HEK293 (cell line): ENCODE data around the gene CENPX.

Experiments
- CTCF ChIA-PET: fragments of 350-600 bp; formaldehyde crosslinking; extraction: SDS; loops from one replicate; lab custom pipeline; 2021; ENCODE audit warnings: antibody characterized with exemption; lab: Yijun Ruan, JAX
- POLR2A ChIA-PET: fragments of 300-600 bp; formaldehyde crosslinking; extraction: SDS; loops from one replicate; lab custom pipeline; 2020; ENCODE audit warnings: antibody characterized with exemption, inconsistent platforms; lab: Yijun Ruan, JAX
- H3K27ac ChIP-seq: fragments of 200-500 bp; sonication (Bioruptor generic); 2 replicates; pipeline ENCODE4 v1.5.1; 2014; ENCODE audit warnings: low read depth, low read length, control low read depth, inconsistent platforms; ENCODE audit errors: extremely low read depth
- H3K36me3 ChIP-seq, 2 experiments: fragments of 200-500 bp in 1 of 2; sonication (Bioruptor generic) in 1 of 2; 1 replicate in 1 of 2; 2 replicates in 1 of 2; pipeline ENCODE4 v1.5.1; 2014 to 2017; ENCODE audit warnings: inconsistent platforms in 2 of 2, low read length in 2 of 2; ENCODE audit not compliant: control insufficient read depth in 2 of 2, insufficient read depth in 1 of 2
- H3K4me1 ChIP-seq: fragments of 200-500 bp; sonication (Bioruptor generic); 2 replicates; pipeline ENCODE4 v1.5.1; 2014; ENCODE audit warnings: mild to moderate bottlenecking, low read length, inconsistent platforms; ENCODE audit not compliant: control insufficient read depth, insufficient read depth
- H3K4me3 ChIP-seq: 2 replicates; pipeline ENCODE4 v1.5.1; 2011; ENCODE audit warnings: low read depth, mild to moderate bottlenecking, control low read depth, low read length, moderate library complexity
- H3K9me3 ChIP-seq: fragments of 200-500 bp; sonication (Bioruptor generic); 2 replicates; pipeline ENCODE4 v1.5.1; 2014; ENCODE audit warnings: low read depth, low read length, inconsistent platforms; ENCODE audit not compliant: control insufficient read depth, insufficient read depth
- BCL6B ChIP-seq: fragments of 450-650 bp; formaldehyde crosslinking; IDR thresholded peaks from 2 replicates; pipeline ENCODE4 v1.5.1; 2017; ENCODE audit warnings: missing biosample characterization, missing genetic modification characterization
- FEZF1 ChIP-seq: fragments of 450-650 bp; formaldehyde crosslinking; IDR thresholded peaks from 2 replicates; pipeline ENCODE4 v1.5.1; 2016; ENCODE audit warnings: missing biosample characterization, missing genetic modification characterization
- KLF16 ChIP-seq: fragments of 450-650 bp; formaldehyde crosslinking; IDR thresholded peaks from 2 replicates; pipeline ENCODE4 v1.5.1; 2017; ENCODE audit warnings: missing biosample characterization, missing genetic modification characterization
- PRDM2 ChIP-seq: fragments of 450-650 bp; formaldehyde crosslinking; IDR thresholded peaks from 2 replicates; pipeline ENCODE4 v1.5.1; 2016; ENCODE audit warnings: missing biosample characterization, missing genetic modification characterization, borderline replicate concordance
- RBAK ChIP-seq: fragments of 450-650 bp; formaldehyde crosslinking; IDR thresholded peaks from 2 replicates; pipeline ENCODE4 v1.5.1; 2016; ENCODE audit warnings: missing biosample characterization, missing genetic modification characterization
- REPIN1 ChIP-seq: fragments of 450-650 bp; formaldehyde crosslinking; IDR thresholded peaks from 2 replicates; pipeline ENCODE4 v1.5.1; 2017; ENCODE audit warnings: missing biosample characterization, missing genetic modification characterization, low read depth
- SP2 ChIP-seq: fragments of 450-650 bp; formaldehyde crosslinking; IDR thresholded peaks from 2 replicates; pipeline ENCODE4 v1.5.1; 2016; ENCODE audit warnings: missing biosample characterization, missing genetic modification characterization
- ZFHX2 ChIP-seq: fragments of 450-650 bp; formaldehyde crosslinking; conservative IDR thresholded peaks from 2 replicates; pipeline ENCODE4 v1.5.1; 2016; ENCODE audit warnings: missing biosample characterization, missing genetic modification characterization
- ZFP69B ChIP-seq: fragments of 450-650 bp; formaldehyde crosslinking; IDR thresholded peaks from 2 replicates; pipeline ENCODE4 v1.5.1; 2016; ENCODE audit warnings: missing biosample characterization, missing genetic modification characterization
- ZNF121 ChIP-seq: fragments of 450-650 bp; formaldehyde crosslinking; IDR thresholded peaks from 2 replicates; pipeline ENCODE4 v1.5.1; 2016; ENCODE audit warnings: missing biosample characterization, missing genetic modification characterization
- ZNF132 ChIP-seq: fragments of 450-650 bp; formaldehyde crosslinking; IDR thresholded peaks from 2 replicates; pipeline ENCODE4 v1.5.1; 2017; ENCODE audit warnings: missing biosample characterization, missing genetic modification characterization, borderline replicate concordance
- ZNF645 ChIP-seq: fragments of 450-650 bp; formaldehyde crosslinking; IDR thresholded peaks from 2 replicates; pipeline ENCODE4; 2016; ENCODE audit warnings: missing biosample characterization, missing genetic modification characterization
- ZNF664 ChIP-seq: fragments of 450-650 bp; formaldehyde crosslinking; IDR thresholded peaks from 2 replicates; pipeline ENCODE4 v1.5.1; 2016; ENCODE audit warnings: missing biosample characterization, missing genetic modification characterization
- ZNF707 ChIP-seq: fragments of 450-650 bp; formaldehyde crosslinking; IDR thresholded peaks from 2 replicates; pipeline ENCODE4 v1.5.1; 2016; ENCODE audit warnings: missing biosample characterization, missing genetic modification characterization
- ZNF747 ChIP-seq: fragments of 450-650 bp; formaldehyde crosslinking; IDR thresholded peaks from 2 replicates; pipeline ENCODE4 v1.5.1; 2016; ENCODE audit warnings: missing biosample characterization, missing genetic modification characterization
- ZSCAN23 ChIP-seq: fragments of 450-650 bp; formaldehyde crosslinking; IDR thresholded peaks from 2 replicates; pipeline ENCODE4 v1.5.1; 2016; ENCODE audit warnings: missing biosample characterization, missing genetic modification characterization
- TF ChIP-seq, protein P1 (sequence below): fragments of 450-650 bp; formaldehyde crosslinking; IDR thresholded peaks from 2 replicates; pipeline ENCODE4 v1.5.1; 2016; ENCODE audit warnings: missing biosample characterization, missing genetic modification characterization
- TF ChIP-seq, protein P2 (sequence below): fragments of 450-650 bp; formaldehyde crosslinking; IDR thresholded peaks from 2 replicates; pipeline ENCODE4 v1.5.1; 2016; ENCODE audit warnings: missing biosample characterization, missing genetic modification characterization
- TF ChIP-seq, protein P3 (sequence below): IDR thresholded peaks from 2 replicates; pipeline ENCODE4 v1.6.1; 2011; ENCODE audit warnings: mild to moderate bottlenecking, low read depth, low read length, borderline replicate concordance

CENPX gene

DNA sequence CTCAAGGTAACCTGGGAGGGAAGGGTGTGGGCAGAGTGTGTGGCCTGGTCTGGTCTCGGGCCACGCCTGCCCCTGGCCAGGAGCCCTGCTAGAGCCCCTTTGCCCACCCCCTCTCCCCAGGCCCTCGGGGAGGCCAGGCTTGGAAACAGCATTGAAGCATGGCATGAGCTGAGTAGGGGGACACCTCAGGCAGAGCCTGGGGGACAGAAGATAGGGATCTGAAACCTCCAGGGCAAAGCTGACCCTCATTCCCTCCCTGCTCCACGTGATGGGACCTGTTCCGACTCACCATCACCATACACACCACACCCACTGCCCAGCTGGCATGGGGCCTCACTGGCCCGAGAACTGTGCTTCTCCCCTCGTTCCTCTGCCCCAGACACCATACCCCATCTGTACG lies 26.4 kb upstream of the CENPX start:
- no peak overlapping the region for H3K27ac ChIP-seq
- CTCF ChIA-PET = interaction anchor here (1.0 to 1.1 kb wide), 3 partner anchors 11 to 19 kb away, joined by 3 to 4 read pairs (median 3); partner anchors contain the start of gene DCXR
- no peak overlapping the region for H3K4me3 ChIP-seq
- POLR2A ChIA-PET = interaction anchor here (14.2 kb wide), 1 partner anchor 11 kb away, joined by 96 read pairs; the partner anchor contains the start of gene DCXR
- H3K4me1 ChIP-seq = peaks cover 7% of the 10 kb centered on the region
- H3K36me3 ChIP-seq = peaks cover 0 to 60% of the 10 kb centered on the region in 2 experiments; a peak in 1 of 3 replicates
- H3K9me3 ChIP-seq = no peaks in the 10 kb centered on the region
- no peak; the same call in 1 of the 2 replicates for TF ChIP-seq ZFHX2
- no peak for TF ChIP-seq ZNF645 (tag by site-specific recombination)
- TF ChIP-seq ZNF664 (tag by site-specific recombination) = no peak
- TF ChIP-seq BCL6B (tag by site-specific recombination) = no peak
- no peak for TF ChIP-seq RBAK (tag by site-specific recombination)
- no peak for TF ChIP-seq SP2 (tag by site-specific recombination)
- no peak for TF ChIP-seq FEZF1
- TF ChIP-seq ZNF747 (tag by site-specific recombination) = no peak
- TF ChIP-seq ZNF121 = no peak
- TF ChIP-seq, protein P1, sequence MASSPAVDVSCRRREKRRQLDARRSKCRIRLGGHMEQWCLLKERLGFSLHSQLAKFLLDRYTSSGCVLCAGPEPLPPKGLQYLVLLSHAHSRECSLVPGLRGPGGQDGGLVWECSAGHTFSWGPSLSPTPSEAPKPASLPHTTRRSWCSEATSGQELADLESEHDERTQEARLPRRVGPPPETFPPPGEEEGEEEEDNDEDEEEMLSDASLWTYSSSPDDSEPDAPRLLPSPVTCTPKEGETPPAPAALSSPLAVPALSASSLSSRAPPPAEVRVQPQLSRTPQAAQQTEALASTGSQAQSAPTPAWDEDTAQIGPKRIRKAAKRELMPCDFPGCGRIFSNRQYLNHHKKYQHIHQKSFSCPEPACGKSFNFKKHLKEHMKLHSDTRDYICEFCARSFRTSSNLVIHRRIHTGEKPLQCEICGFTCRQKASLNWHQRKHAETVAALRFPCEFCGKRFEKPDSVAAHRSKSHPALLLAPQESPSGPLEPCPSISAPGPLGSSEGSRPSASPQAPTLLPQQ (tag by site-specific recombination) = no peak
- TF ChIP-seq PRDM2 (tag by site-specific recombination) = no peak
- TF ChIP-seq ZFP69B (tag by site-specific recombination) = no peak
- TF ChIP-seq, protein P2, sequence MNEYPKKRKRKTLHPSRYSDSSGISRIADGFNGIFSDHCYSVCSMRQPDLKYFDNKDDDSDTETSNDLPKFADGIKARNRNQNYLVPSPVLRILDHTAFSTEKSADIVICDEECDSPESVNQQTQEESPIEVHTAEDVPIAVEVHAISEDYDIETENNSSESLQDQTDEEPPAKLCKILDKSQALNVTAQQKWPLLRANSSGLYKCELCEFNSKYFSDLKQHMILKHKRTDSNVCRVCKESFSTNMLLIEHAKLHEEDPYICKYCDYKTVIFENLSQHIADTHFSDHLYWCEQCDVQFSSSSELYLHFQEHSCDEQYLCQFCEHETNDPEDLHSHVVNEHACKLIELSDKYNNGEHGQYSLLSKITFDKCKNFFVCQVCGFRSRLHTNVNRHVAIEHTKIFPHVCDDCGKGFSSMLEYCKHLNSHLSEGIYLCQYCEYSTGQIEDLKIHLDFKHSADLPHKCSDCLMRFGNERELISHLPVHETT (tag by site-specific recombination) = no peak
- TF ChIP-seq, protein P3, sequence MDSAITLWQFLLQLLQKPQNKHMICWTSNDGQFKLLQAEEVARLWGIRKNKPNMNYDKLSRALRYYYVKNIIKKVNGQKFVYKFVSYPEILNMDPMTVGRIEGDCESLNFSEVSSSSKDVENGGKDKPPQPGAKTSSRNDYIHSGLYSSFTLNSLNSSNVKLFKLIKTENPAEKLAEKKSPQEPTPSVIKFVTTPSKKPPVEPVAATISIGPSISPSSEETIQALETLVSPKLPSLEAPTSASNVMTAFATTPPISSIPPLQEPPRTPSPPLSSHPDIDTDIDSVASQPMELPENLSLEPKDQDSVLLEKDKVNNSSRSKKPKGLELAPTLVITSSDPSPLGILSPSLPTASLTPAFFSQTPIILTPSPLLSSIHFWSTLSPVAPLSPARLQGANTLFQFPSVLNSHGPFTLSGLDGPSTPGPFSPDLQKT = no peak
- TF ChIP-seq ZSCAN23 = no peak
- no peak for TF ChIP-seq ZNF132 (tag by site-specific recombination)
- no peak for TF ChIP-seq KLF16 (tag by site-specific recombination)
- no peak for TF ChIP-seq ZNF707 (tag by site-specific recombination)
- no peak for TF ChIP-seq REPIN1
